RWPE2 (cell line): ENCODE results near the gene PTPRN2.

Source experiments
- ATAC-seq: fragments of 200-7000 bp; cut with Tn5 transposase; 3 replicates; pipeline ENCODE4 v1.9.1; 2021; ENCODE audit warnings: low read depth
- DNase-seq: peaks from one replicate; pipeline ENCODE4 v3.0.0-alpha.2; 2020; ENCODE audit warnings: low spot score
- H3K27ac ChIP-seq: fragments of 450-650 bp; 2 replicates; pipeline ENCODE4 v1.5.1; 2017; ENCODE audit warnings: mild to moderate bottlenecking; ENCODE audit not compliant: poor library complexity, severe bottlenecking
- H3K27me3 ChIP-seq: fragments of 250-450 bp; sonication (Bioruptor Pico); 2 replicates; pipeline ENCODE4 v1.5.1; 2021; ENCODE audit warnings: mild to moderate bottlenecking, moderate library complexity; ENCODE audit not compliant: insufficient read depth, poor library complexity, severe bottlenecking
- H3K36me3 ChIP-seq: fragments of 250-450 bp; sonication (Bioruptor Pico); 2 replicates; pipeline ENCODE4 v1.5.1; 2020; ENCODE audit warnings: low read depth, mild to moderate bottlenecking, moderate library complexity
- H3K4me1 ChIP-seq: fragments of 250-450 bp; sonication (Bioruptor Pico); 2 replicates; pipeline ENCODE4 v1.5.1; 2021; ENCODE audit warnings: mild to moderate bottlenecking, moderate library complexity; ENCODE audit not compliant: insufficient read depth, poor library complexity, severe bottlenecking
- H3K4me3 ChIP-seq: fragments of 250-450 bp; sonication (Bioruptor Pico); 2 replicates; pipeline ENCODE4 v1.5.1; 2021; ENCODE audit warnings: mild to moderate bottlenecking, moderate library complexity; ENCODE audit not compliant: severe bottlenecking
- H3K9me3 ChIP-seq: fragments of 250-450 bp; sonication (Bioruptor Pico); 2 replicates; pipeline ENCODE4 v1.5.1; 2021; ENCODE audit warnings: mild to moderate bottlenecking, moderate library complexity; ENCODE audit not compliant: severe bottlenecking
- CTCF ChIP-seq: fragments of 450-650 bp; IDR thresholded peaks from one replicate; pipeline ENCODE4 v1.5.1; 2017; ENCODE audit warnings: mild to moderate bottlenecking, moderate library complexity; ENCODE audit not compliant: poor library complexity, severe bottlenecking

Gene PTPRN2

GRCh38 chr7:158289231-158289630 is 298.4 kb downstream of the PTPRN2 start:
- Histone ChIP-seq H3K9me3 (peaks cover 24% of the 10 kb centered on the region), H3K4me1 (no peaks in the 10 kb centered on the region), H3K4me3 (no peak overlapping the region), H3K27ac (no peak overlapping the region), H3K36me3 (no peaks in the 10 kb centered on the region), H3K27me3 (no peaks in the 10 kb centered on the region)
- DNase-seq (no peak), ATAC-seq (no peak)
- no peak for TF ChIP-seq CTCF

- H3K27ac ChIP-seq, result no peak overlapping the region
- no peaks in the 10 kb centered on the region for H3K27me3 ChIP-seq
- peaks cover 24% of the 10 kb centered on the region for H3K9me3 ChIP-seq
- TF ChIP-seq CTCF, result no peak
- no peaks in the 10 kb centered on the region for H3K36me3 ChIP-seq
- no peak for ATAC-seq
- H3K4me1 ChIP-seq, result no peaks in the 10 kb centered on the region
- DNase-seq, result no peak
- H3K4me3 ChIP-seq, result no peak overlapping the region
Observed at GRCh38 chr7:158286210-158286609, 301.4 kb downstream of the PTPRN2 start.

- Histone ChIP-seq H3K4me1 (no peaks in the 10 kb centered on the region), H3K36me3 (no peaks in the 10 kb centered on the region), H3K9me3 (peaks cover 24% of the 10 kb centered on the region), H3K4me3 (no peak overlapping the region), H3K27me3 (no peaks in the 10 kb centered on the region), H3K27ac (no peak overlapping the region)
- no peak for DNase-seq
- no peak for TF ChIP-seq CTCF
- ATAC-seq, result no peak
Observed at GRCh38 chr7:158285383-158285770, 302.2 kb downstream of the PTPRN2 start.

- peaks cover 24% of the 10 kb centered on the region for H3K9me3 ChIP-seq
- no peak for TF ChIP-seq CTCF
- no peaks in the 10 kb centered on the region for H3K36me3 ChIP-seq
- DNase-seq (no peak), ATAC-seq (no peak)
- no peaks in the 10 kb centered on the region for H3K27me3 ChIP-seq
- no peak overlapping the region for H3K27ac ChIP-seq
- H3K4me1 ChIP-seq, result no peaks in the 10 kb centered on the region
- no peak overlapping the region for H3K4me3 ChIP-seq
Observed at GRCh38 chr7:158284617-158285382, 302.8 kb downstream of the PTPRN2 start.

GRCh38 chr7:158284121-158284520 is 303.5 kb downstream of the PTPRN2 start:
- no peak for ATAC-seq
- Histone ChIP-seq H3K27ac (no peak overlapping the region), H3K27me3 (no peaks in the 10 kb centered on the region), H3K4me1 (no peaks in the 10 kb centered on the region), H3K9me3 (peaks cover 22% of the 10 kb centered on the region), H3K36me3 (no peaks in the 10 kb centered on the region), H3K4me3 (no peak overlapping the region)
- DNase-seq, result no peak
- TF ChIP-seq CTCF, result no peak
